H1 (cell line): ENCODE measurements around the gene LRRC3C. TPM values are rescaled to one million over a fixed set of nuclear protein-coding genes. Genes with fewer than 3 reads are reported as not detected.

Experiments used
- CTCF ChIA-PET: fragments of 300-600 bp; sonication (Branson Sonifier 250); formaldehyde crosslinking; loops from one replicate; lab custom pipeline; 2021; ENCODE audit not compliant: partially characterized antibody; lab: Charles Lee
- POLR2A ChIA-PET: fragments of 300-600 bp; sonication (Branson Sonifier 250); formaldehyde crosslinking; loops from one replicate; lab custom pipeline; 2021; ENCODE audit warnings: inconsistent platforms; ENCODE audit not compliant: partially characterized antibody; lab: Charles Lee
- DNase-seq, 2 experiments: peaks; one replicate each; pipeline versions ENCODE4 v3.0.0 to v3.0.0-alpha.2; 2010 to 2022; ENCODE audit warnings: low spot score in 2 of 2, low read depth in 1 of 2, mixed read lengths in 1 of 2
- FAIRE-seq: peaks from 2 replicates; lab custom pipeline; 2011; peaks lifted over from hg19 to GRCh38; lab: Jason Lieb, UNC
- H2AFZ ChIP-seq: 2 replicates; pipeline ENCODE4 v1.8.1; 2012; ENCODE audit warnings: low read length, inconsistent platforms
- H2AK5ac ChIP-seq: 2 replicates; pipeline ENCODE4 v1.6.1; 2013; ENCODE audit warnings: low read depth, low read length
- H2BK120ac ChIP-seq: replicated peaks from 2 replicates; pipeline ENCODE3; 2013; ENCODE audit warnings: low read depth, low read length, inconsistent platforms
- H2BK12ac ChIP-seq: 2 replicates; pipeline ENCODE4 v1.6.1; 2013; ENCODE audit warnings: low read depth, low read length
- H2BK15ac ChIP-seq: 2 replicates; pipeline ENCODE4 v1.6.1; 2013; ENCODE audit warnings: low read length
- H2BK20ac ChIP-seq: 2 replicates; pipeline ENCODE4 v1.6.1; 2013; ENCODE audit warnings: low read length
- H2BK5ac ChIP-seq: 2 replicates; pipeline ENCODE4 v1.6.1; 2013; ENCODE audit warnings: low read depth, low read length
- H3K14ac ChIP-seq: 2 replicates; pipeline ENCODE4 v1.6.1; 2013; ENCODE audit warnings: inconsistent platforms; ENCODE audit not compliant: insufficient read length
- H3K18ac ChIP-seq: 2 replicates; pipeline ENCODE4 v1.6.1; 2013; ENCODE audit warnings: low read length; ENCODE audit errors: extremely low read depth
- H3K23ac ChIP-seq: 2 replicates; pipeline ENCODE4 v1.6.1; 2013; ENCODE audit warnings: inconsistent platforms; ENCODE audit not compliant: insufficient read length
- H3K23me2 ChIP-seq: 2 replicates; pipeline ENCODE4 v1.6.1; 2013; ENCODE audit warnings: low read depth, low read length
- H3K27ac ChIP-seq: 2 replicates; pipeline ENCODE4 v1.6.1; 2011; ENCODE audit warnings: low read depth, low read length, inconsistent platforms
- H3K27me3 ChIP-seq, 4 experiments: replicated peaks in 1 of 4; 1 replicate in 1 of 4; 2 replicates in 3 of 4; pipeline versions ENCODE4 v1.6.1 to v1.8.1; 2011 to 2013; ENCODE audit warnings: low read length in 3 of 4, mild to moderate bottlenecking in 3 of 4, inconsistent platforms in 2 of 4, mixed read lengths in 2 of 4, moderate library complexity in 1 of 4; ENCODE audit not compliant: control insufficient read depth in 3 of 4, insufficient read depth in 3 of 4; ENCODE audit errors: extremely low read depth in 1 of 4
- H3K36me3 ChIP-seq, 4 experiments: 2 replicates each; pipeline versions ENCODE4 v1.6.1 to v1.8.1; 2011 to 2013; ENCODE audit warnings: mild to moderate bottlenecking in 4 of 4, low read length in 3 of 4, moderate library complexity in 2 of 4, control low read depth in 1 of 4, inconsistent platforms in 1 of 4; ENCODE audit not compliant: insufficient read depth in 4 of 4, control insufficient read depth in 2 of 4
- H3K4ac ChIP-seq: replicated peaks from 2 replicates; pipeline ENCODE3; 2013; ENCODE audit warnings: low read length, low read depth, mixed read lengths, inconsistent platforms; ENCODE audit not compliant: insufficient read length
- H3K4me1 ChIP-seq, 4 experiments: replicated peaks in 1 of 4; 1 replicate in 1 of 4; 2 replicates in 3 of 4; pipeline versions ENCODE4 v1.6.1 to v1.8.1; 2011 to 2013; ENCODE audit warnings: low read length in 3 of 4, inconsistent platforms in 2 of 4, mixed read lengths in 1 of 4; ENCODE audit not compliant: insufficient read depth in 4 of 4, control insufficient read depth in 3 of 4
- H3K4me2 ChIP-seq, 2 experiments: 2 replicates each; pipeline versions ENCODE4 v1.6.1 to v1.8.1; 2011 to 2013; ENCODE audit warnings: low read depth in 2 of 2, low read length in 2 of 2, control low read depth in 1 of 2, inconsistent platforms in 1 of 2, mild to moderate bottlenecking in 1 of 2; ENCODE audit not compliant: insufficient read depth in 1 of 2
- H3K4me3 ChIP-seq, 4 experiments: fragments of 200-600, 300-600 bp in 1 of 4; sonication (generic), shearing (Covaris generic), sonication (Bioruptor Twin) in 1 of 4; 2 replicates each; pipeline versions ENCODE4 v1.5.1 to v1.8.1; 2011 to 2016; ENCODE audit warnings: low read length in 4 of 4, low read depth in 3 of 4, control low read depth in 2 of 4, inconsistent platforms in 2 of 4, mild to moderate bottlenecking in 2 of 4, mixed read lengths in 1 of 4, moderate library complexity in 1 of 4; ENCODE audit not compliant: insufficient read depth in 2 of 4; ENCODE audit errors: extremely low read depth in 1 of 4
- H3K56ac ChIP-seq: replicated peaks from 2 replicates; pipeline ENCODE3; 2013; ENCODE audit warnings: low read depth, mild to moderate bottlenecking, mixed read lengths, low read length, inconsistent platforms; ENCODE audit not compliant: insufficient read length
- H3K79me1 ChIP-seq: 2 replicates; pipeline ENCODE4 v1.6.1; 2013; ENCODE audit warnings: low read depth, low read length, control low read depth
- H3K79me2 ChIP-seq, 2 experiments: 2 replicates each; pipeline versions ENCODE4 v1.6.1 to v1.8.1; 2012 to 2013; ENCODE audit warnings: low read length in 2 of 2, mild to moderate bottlenecking in 2 of 2, inconsistent platforms in 1 of 2; ENCODE audit not compliant: insufficient read depth in 2 of 2, control insufficient read depth in 1 of 2
- H3K9ac ChIP-seq, 4 experiments: replicated peaks in 1 of 4; 1 replicate in 1 of 4; 2 replicates in 3 of 4; pipeline versions ENCODE4 v1.6.1 to v1.8.1; 2011 to 2013; ENCODE audit warnings: low read depth in 3 of 4, low read length in 3 of 4, control low read depth in 2 of 4, mild to moderate bottlenecking in 2 of 4, moderate library complexity in 2 of 4, inconsistent platforms in 1 of 4; ENCODE audit errors: extremely low read depth in 1 of 4
- H3K9me3 ChIP-seq, 2 experiments: 2 replicates each; pipeline versions ENCODE4 v1.6.1 to v1.8.1; 2012 to 2013; ENCODE audit warnings: mild to moderate bottlenecking in 2 of 2, moderate library complexity in 2 of 2, control low read depth in 1 of 2, inconsistent platforms in 1 of 2, low read depth in 1 of 2, low read length in 1 of 2, mixed read lengths in 1 of 2; ENCODE audit not compliant: insufficient read depth in 2 of 2
- H4K20me1 ChIP-seq, 2 experiments: replicated peaks in 1 of 2; 2 replicates each; pipeline versions ENCODE3 to v1.8.1; 2011 to 2013; ENCODE audit warnings: inconsistent platforms in 2 of 2, low read length in 2 of 2, mild to moderate bottlenecking in 1 of 2; ENCODE audit not compliant: insufficient read depth in 2 of 2, control insufficient read depth in 1 of 2
- H4K5ac ChIP-seq: 2 replicates; pipeline ENCODE4 v1.6.1; 2013; ENCODE audit warnings: low read length, low read depth, mixed read lengths, inconsistent platforms; ENCODE audit not compliant: insufficient read length
- H4K8ac ChIP-seq: 2 replicates; pipeline ENCODE4 v1.8.0; 2013; ENCODE audit warnings: mild to moderate bottlenecking, moderate library complexity, low read length, inconsistent platforms; ENCODE audit not compliant: insufficient read depth; ENCODE audit errors: extremely low read depth
- H4K91ac ChIP-seq: replicated peaks from 2 replicates; pipeline ENCODE3; 2013; ENCODE audit warnings: low read length, mixed read lengths, inconsistent platforms; ENCODE audit not compliant: insufficient read length
- BCL11A ChIP-seq, 2 experiments: IDR thresholded peaks; one replicate each; pipeline ENCODE4 v1.6.1; 2011; ENCODE audit warnings: low read depth in 2 of 2, low read length in 2 of 2, mild to moderate bottlenecking in 2 of 2
- CBX8 ChIP-seq: fragments of 300-800, 300-1000 bp; sonication (generic); IDR thresholded peaks from 2 replicates; pipeline ENCODE4 v1.7.1; 2016; ENCODE audit warnings: low read depth, low read length, borderline replicate concordance
- CHD2 ChIP-seq: IDR thresholded peaks from 2 replicates; pipeline ENCODE4 v1.6.1; 2012; ENCODE audit warnings: low read length, improper control_type of control experiment
- CTCF ChIP-seq, 3 experiments: IDR thresholded peaks; 1 replicate in 2 of 3; 2 replicates in 1 of 3; pipeline versions ENCODE4 v1.5.1 to v1.6.1; 2011; ENCODE audit warnings: low read length in 3 of 3, mild to moderate bottlenecking in 3 of 3, inconsistent platforms in 2 of 3, low read depth in 1 of 3, moderate library complexity in 1 of 3; ENCODE audit not compliant: insufficient read depth in 1 of 3; ENCODE audit errors: control extremely low read depth in 1 of 3
- NRF1 ChIP-seq: IDR thresholded peaks from 2 replicates; pipeline ENCODE4 v1.6.1; 2011; ENCODE audit warnings: mild to moderate bottlenecking, low read depth, low read length, improper control_type of control experiment
- RAD21 ChIP-seq, 2 experiments: IDR thresholded peaks in 1 of 2; conservative IDR thresholded peaks in 1 of 2; 2 replicates each; pipeline ENCODE4 v1.6.1; 2011; ENCODE audit warnings: low read depth in 2 of 2, low read length in 2 of 2, improper control_type of control experiment in 1 of 2, inconsistent platforms in 1 of 2, mild to moderate bottlenecking in 1 of 2, moderate library complexity in 1 of 2
- SAP30 ChIP-seq: fragments of 300-600 bp; sonication (generic); IDR thresholded peaks from 2 replicates; pipeline ENCODE4 v1.7.1; 2012; ENCODE audit warnings: low read length, moderate library complexity, mild to moderate bottlenecking, inconsistent platforms; ENCODE audit not compliant: insufficient read depth, insufficient replicate concordance
- SIRT6 ChIP-seq: IDR thresholded peaks from one replicate; pipeline ENCODE4 v1.7.1; 2012; ENCODE audit warnings: low read length, inconsistent platforms
- SP4 ChIP-seq: IDR thresholded peaks from 2 replicates; pipeline ENCODE4 v1.6.1; 2012; ENCODE audit warnings: low read length, inconsistent platforms
- TAF1 ChIP-seq: IDR thresholded peaks from 2 replicates; pipeline ENCODE4 v1.6.1; 2011; ENCODE audit warnings: mild to moderate bottlenecking, low read depth, low read length
- TBP ChIP-seq: IDR thresholded peaks from 2 replicates; pipeline ENCODE4 v1.6.1; 2011; ENCODE audit warnings: low read depth, low read length, improper control_type of control experiment
- WGBS, 2 experiments: shearing (Covaris generic) in 1 of 2; methylation state at CpG; one replicate each; pipeline versions ENCODE4 v1.1.6 to v1.1.7; 2013 to 2015; ENCODE audit warnings: low lambda C conversion rate in 2 of 2, mixed read lengths in 2 of 2, inconsistent platforms in 1 of 2, low coverage in 1 of 2, missing lambda C conversion rate in 1 of 2; ENCODE audit not compliant: insufficient replicate concordance in 2 of 2, insufficient coverage in 1 of 2, insufficient read length in 1 of 2; ENCODE audit errors: extremely low coverage in 1 of 2, missing lambda C conversion rate in 1 of 2; 5-methylcytosine and 5-hydroxymethylcytosine counted together
- polyA plus RNA-seq, 7 experiments: library from polyadenylated mRNA; depleted of rRNA in 3 of 7; stranded (reverse) in 5 of 7; unstranded in 2 of 7; fragments of >200 nt in 5 of 7; fragments of 200-250 nt in 2 of 7; gene quantifications; 1 replicate in 5 of 7; 2 replicates in 1 of 7; 4 replicates in 1 of 7; pipeline versions ENCODE4 v1.2.1 to v1.2.3, GENCODE V29; 2011 to 2013; ENCODE audit warnings: missing spikeins in 2 of 7, mixed read lengths in 2 of 7
- total RNA-seq: library from RNA; stranded (reverse); fragmentation: NEBNext Ultra II Directional; extraction: Animal tissue kit (Norgen Biotek cat#: 25700); gene quantifications from 2 replicates; pipeline ENCODE4 v1.2.1, GENCODE V29; 2021

Gene LRRC3C
- total and polyA plus RNA-seq, 2 of the 8 experiments (the other 6 are each of a cell fraction or from before 2014, with no cell fraction given) = not detected

- no peak overlapping the region for H2AFZ ChIP-seq
- TF ChIP-seq TAF1 (no peak), NRF1 (no peak), CTCF (IDR thresholded peaks at IDR 0.05; ENCODE audit: control extremely low read depth in 1 of 3, insufficient read depth in 1 of 3, low read depth in 1 of 3, low read length in 3 of 3) (no peak), TBP (no peak), SAP30 (no peak), CBX8 (no peak), RAD21 (IDR thresholded peaks at IDR 0.05 in 1 of 2, conservative IDR thresholded peaks at IDR 0.05 in 1 of 2; ENCODE audit: low read depth in 2 of 2, low read length in 2 of 2) (no peak), CHD2 (no peak), SP4 (no peak), SIRT6 (no peak), BCL11A (IDR thresholded peaks at IDR 0.05; ENCODE audit: low read depth in 2 of 2, low read length in 2 of 2) (no peak)
Measured at GRCh38 chr17:39903158-39903884, 24.2 kb upstream of the LRRC3C start.

More at GRCh38 chr17:39903158-39903884, 24.2 kb upstream of the LRRC3C start:
- WGBS, 2 experiments = 89% methylated on average over 4 of the region's 4 CpGs; no CpG with 5 or more reads in 1 of the 2 experiments
- H2BK20ac ChIP-seq = no peak overlapping the region
- H4K8ac ChIP-seq = no peak overlapping the region
- no peak overlapping the region for H2BK5ac ChIP-seq
- H2BK120ac ChIP-seq = no peak overlapping the region
- no peak overlapping the region for H3K4me3 ChIP-seq
- no peak overlapping the region for H3K27ac ChIP-seq
- H3K56ac ChIP-seq = no peak overlapping the region
- no peak overlapping the region for H4K91ac ChIP-seq
- CTCF ChIA-PET = no interaction called here
- DNase-seq = no peak
- H3K4me1 ChIP-seq = no peaks in the 10 kb centered on the region
- no peak overlapping the region for H3K23ac ChIP-seq
- no peaks in the 10 kb centered on the region for H4K20me1 ChIP-seq
- no peak overlapping the region for H2AK5ac ChIP-seq
- no peak overlapping the region for H4K5ac ChIP-seq
- FAIRE-seq = no peak
- no peak overlapping the region for H3K4me2 ChIP-seq
- no peak overlapping the region for H3K4ac ChIP-seq
- H2BK15ac ChIP-seq = no peak overlapping the region
- no peak overlapping the region for H2BK12ac ChIP-seq
- no peaks in the 10 kb centered on the region for H3K27me3 ChIP-seq
- POLR2A ChIA-PET = no interaction called here
- H3K9ac ChIP-seq = no peak overlapping the region
- no peaks in the 10 kb centered on the region for H3K23me2 ChIP-seq
- H3K36me3 ChIP-seq = peaks cover 0 to 5% (median 0%) of the 10 kb centered on the region in 4 experiments; a peak in 2 of 8 replicates
- no peak overlapping the region for H3K14ac ChIP-seq
- H3K79me2 ChIP-seq = no peaks in the 10 kb centered on the region
- no peak overlapping the region for H3K18ac ChIP-seq
- no peaks in the 10 kb centered on the region for H3K9me3 ChIP-seq
- H3K79me1 ChIP-seq = no peaks in the 10 kb centered on the region
